NCI-H1092 treated with DMSO at 0.1 percent for 48 hours (cell line): ENCODE results near the gene ERCC6L.
"Not testable (repeated sequence)": the region's sequence is repeated elsewhere in the genome, so short reads cannot be mapped to it uniquely, and the experiment has no call there.

ENCODE experiments used
- DNase-seq: peaks from one replicate; lab custom pipeline; 2025; lab: John Stamatoyannopoulos, UW

Gene ERCC6L

GRCh38 chrX:72245461-72246089 is 6.7 kb upstream of the ERCC6L start:
- DNase-seq, result peak; percentile 51

GRCh38 chrX:72243472-72243871 is 4.6 kb upstream of the ERCC6L start:
- no peak for DNase-seq

GRCh38 chrX:72240976-72241375 is 2.1 kb upstream of the ERCC6L start:
- no peak for DNase-seq

GRCh38 chrX:72238183-72238582 is 644 bp downstream of the ERCC6L start:
- no peak for DNase-seq

GRCh38 chrX:72236841-72237240 is 2.0 kb downstream of the ERCC6L start:
- DNase-seq, result no peak

GRCh38 chrX:72230290-72230689 is 8.5 kb downstream of the ERCC6L start:
- DNase-seq, result no peak

- DNase-seq, result not testable (repeated sequence)
These were observed 18.5 kb downstream of the ERCC6L start for GRCh38 chrX:72220375-72220774.

- DNase-seq, result no peak
These were observed 21.9 kb downstream of the ERCC6L start for GRCh38 chrX:72216973-72217372.

- no peak for DNase-seq
These were observed 30.6 kb downstream of the ERCC6L start for GRCh38 chrX:72208126-72208800.

- no peak for DNase-seq
These were observed 31.5 kb downstream of the ERCC6L start for GRCh38 chrX:72207366-72207765.

GRCh38 chrX:72205706-72206105 is 33.1 kb downstream of the ERCC6L start:
- DNase-seq, result no peak

- DNase-seq, result no peak
These were observed 35.4 kb downstream of the ERCC6L start for GRCh38 chrX:72203421-72203820.

GRCh38 chrX:72202792-72203401 is 35.9 kb downstream of the ERCC6L start:
- DNase-seq, result no peak

- DNase-seq, result no peak
These were observed 36.8 kb downstream of the ERCC6L start for GRCh38 chrX:72201836-72202536.

- no peak for DNase-seq
These were observed 55.9 kb downstream of the ERCC6L start for GRCh38 chrX:72182924-72183323.

- peak; percentile 99 for DNase-seq
These were observed 57.4 kb downstream of the ERCC6L start, which contains the start of gene PIN4 for GRCh38 chrX:72181178-72182125. Gene PIN4, plus strand, starts transcription at chrX:72181757. Its CDS starts 29 bp downstream, at chrX:72181786.

- peak; percentile 55 for DNase-seq
These were observed 58.3 kb downstream of the ERCC6L start for GRCh38 chrX:72180539-72180938.

- no peak for DNase-seq
These were observed 61.8 kb downstream of the ERCC6L start for GRCh38 chrX:72176981-72177380.

- not testable (repeated sequence) for DNase-seq
These were observed 62.5 kb downstream of the ERCC6L start for GRCh38 chrX:72176289-72176688.

GRCh38 chrX:72169008-72169728 is 69.7 kb downstream of the ERCC6L start:
- DNase-seq, result no peak

GRCh38 chrX:72165551-72165950 is 73.3 kb downstream of the ERCC6L start:
- DNase-seq, result no peak
